ENCODE measurements around the gene BICDL2. TPM values are rescaled to one million over a fixed set of nuclear protein-coding genes. Genes with fewer than 3 reads are reported as not detected.

BICDL2 gene
- polyA plus RNA-seq, 3 donors, result 0.45 to 77.9 (median 2.8) TPM

DNA sequence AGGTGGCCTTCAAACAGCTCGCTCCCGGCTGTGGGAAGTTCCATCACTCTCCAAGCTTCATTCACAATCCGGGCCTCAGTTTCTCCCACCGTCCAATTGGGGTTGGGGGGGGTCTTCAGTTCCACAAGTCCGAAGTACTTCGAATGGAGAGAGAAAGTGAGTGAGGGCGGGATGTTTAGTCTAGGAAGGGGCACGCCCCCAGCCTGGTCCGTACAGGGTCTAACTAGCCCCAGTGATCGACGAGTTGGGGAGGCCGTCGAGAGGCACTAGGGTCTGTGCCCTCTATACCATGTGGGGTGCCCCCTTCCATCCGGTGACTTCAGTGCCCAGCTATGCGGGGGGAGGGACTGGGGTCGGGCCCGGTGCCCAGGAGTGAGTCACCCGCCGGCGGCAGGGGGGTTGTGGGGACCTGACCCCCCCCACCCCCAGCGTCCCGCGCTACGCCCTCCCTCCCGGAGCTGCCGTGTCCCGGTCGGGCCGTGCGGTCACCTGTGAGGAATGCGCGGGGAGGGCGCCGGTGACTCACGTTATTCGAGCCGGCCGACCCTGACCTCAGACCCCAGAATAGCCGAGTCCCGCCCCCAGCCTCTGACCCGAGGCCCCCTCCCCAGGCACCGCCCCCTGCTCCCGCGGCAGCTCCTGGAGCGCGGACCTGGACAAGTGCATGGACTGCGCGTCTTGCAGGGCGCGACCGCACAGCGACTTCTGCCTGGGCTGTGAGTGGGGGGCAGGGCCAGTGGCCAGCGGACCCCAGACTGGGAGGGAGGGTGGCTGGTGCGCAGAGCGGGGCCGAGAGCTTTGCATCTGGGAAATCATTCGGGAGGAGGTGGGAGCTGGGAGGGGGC is 15.9 kb downstream of the BICDL2 start:
- 1% methylated on average over 50 to 57 of the region's 57 CpGs for WGBS, 3 donors

DNA sequence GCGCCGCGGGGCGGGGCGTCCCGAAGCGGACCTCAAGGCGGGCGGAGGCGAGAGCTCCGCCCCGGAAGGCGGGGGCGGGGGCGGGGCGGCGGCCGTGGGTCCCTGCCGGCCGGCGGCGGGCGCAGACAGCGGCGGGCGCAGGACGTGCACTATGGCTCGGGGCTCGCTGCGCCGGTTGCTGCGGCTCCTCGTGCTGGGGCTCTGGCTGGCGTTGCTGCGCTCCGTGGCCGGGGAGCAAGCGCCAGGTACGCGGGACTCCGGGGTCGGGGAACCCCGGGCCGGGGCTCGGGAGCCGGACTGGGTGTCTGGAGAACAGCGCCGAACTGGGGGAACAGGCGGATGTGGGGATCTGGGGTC is 16.5 kb downstream of the BICDL2 start, which contains the start of gene TNFRSF12A:
Gene TNFRSF12A, plus strand, starts transcription at position 122 of the 357 bp plus-strand sequence. Its CDS starts 30 bp downstream, at position 152.
- WGBS, 3 donors, result 0 to 1% (median 1%) methylated on average over 38 to 49 of the region's 49 CpGs
- H3K27ac ChIP-seq (ENCODE audit: low read depth, low read length), result peak within 1 kb of the TSS; percentile 30

More for the DNA sequence above, 15.9 kb downstream of the BICDL2 start:
- H3K27ac ChIP-seq (ENCODE audit: low read depth, low read length), result peak overlapping the region; percentile 30

DNA sequence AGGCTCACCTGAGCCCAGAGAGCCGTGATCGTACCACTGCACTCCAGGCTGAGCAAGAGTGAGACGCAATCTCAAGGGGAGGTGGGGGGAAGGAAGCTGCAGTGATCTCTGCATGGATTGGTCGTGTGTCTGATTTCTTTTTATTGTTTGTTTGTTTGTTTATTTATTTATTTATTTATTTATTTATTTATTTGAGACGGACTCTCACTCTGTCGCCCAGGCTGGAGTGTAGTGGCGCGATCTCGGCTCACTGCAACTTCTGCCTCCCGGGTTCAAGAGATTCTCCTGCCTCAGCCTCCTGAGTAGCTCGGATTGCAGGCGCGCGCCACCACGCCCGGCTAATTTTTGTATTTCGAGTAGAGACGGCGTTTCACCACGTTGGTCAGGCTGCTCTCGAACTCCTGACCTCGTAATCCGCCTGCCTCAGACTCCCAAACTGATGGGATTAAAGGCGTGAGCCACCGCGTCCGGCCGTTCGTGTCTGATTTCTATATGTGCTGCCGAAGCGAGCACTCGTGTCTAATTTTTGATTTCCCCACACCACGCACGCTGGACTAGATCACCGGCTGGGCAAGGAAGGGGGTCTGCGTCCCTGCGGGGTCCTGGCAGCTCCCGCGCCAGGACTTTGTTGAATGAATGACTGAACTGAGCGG is 17.0 kb downstream of the BICDL2 start:
- WGBS, 3 donors, result 24 to 34% (median 30%) methylated on average over 40 of the region's 40 CpGs
- no peak overlapping the region for H3K27ac ChIP-seq (ENCODE audit: low read depth, low read length)

DNA sequence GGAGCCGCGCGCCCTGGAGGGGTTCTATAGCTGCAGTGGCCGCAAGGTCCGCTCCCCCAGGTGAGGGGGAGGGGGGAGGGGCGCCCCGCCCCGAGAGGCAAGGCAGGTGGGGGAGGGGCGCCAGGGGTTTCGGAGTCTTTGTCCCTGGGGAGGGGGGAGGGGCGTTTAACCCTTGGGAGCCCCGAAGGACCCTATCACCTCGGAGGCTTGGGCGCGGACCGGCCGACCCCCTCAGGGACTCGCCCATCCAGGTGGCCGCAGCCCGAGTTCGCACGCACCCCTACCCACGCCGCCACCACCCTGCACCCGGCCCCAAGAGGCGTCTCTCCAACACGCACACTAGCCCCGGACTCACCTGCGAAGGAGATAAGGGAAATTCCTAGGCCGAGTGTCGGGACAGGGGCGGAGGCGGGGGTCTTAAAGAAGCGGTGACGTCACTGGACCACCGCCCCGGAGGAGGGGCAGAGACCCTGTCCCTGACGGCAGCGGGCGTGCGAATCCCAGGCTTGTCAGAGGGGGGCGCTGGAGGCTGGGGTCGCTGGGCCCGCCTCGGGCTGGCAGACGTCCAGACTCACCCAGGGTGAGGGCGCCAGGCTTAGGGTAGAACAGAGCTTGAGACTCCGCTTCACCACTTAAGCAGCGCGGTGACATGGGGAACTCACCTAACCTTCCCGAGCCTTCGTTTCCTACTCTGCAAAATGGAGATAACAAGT is 18.8 kb downstream of the BICDL2 start, which contains the start of gene CLDN6:
Gene CLDN6, minus strand, starts transcription at position 390 of the 713 bp plus-strand sequence. CDS start 2,162 bp downstream, outside the sequence.
- 7 to 12% (median 11%) methylated on average over 37 to 52 of the region's 52 CpGs for WGBS, 3 donors
- H3K27ac ChIP-seq (ENCODE audit: low read depth, low read length), result no peak within 1 kb of the TSS

DNA sequence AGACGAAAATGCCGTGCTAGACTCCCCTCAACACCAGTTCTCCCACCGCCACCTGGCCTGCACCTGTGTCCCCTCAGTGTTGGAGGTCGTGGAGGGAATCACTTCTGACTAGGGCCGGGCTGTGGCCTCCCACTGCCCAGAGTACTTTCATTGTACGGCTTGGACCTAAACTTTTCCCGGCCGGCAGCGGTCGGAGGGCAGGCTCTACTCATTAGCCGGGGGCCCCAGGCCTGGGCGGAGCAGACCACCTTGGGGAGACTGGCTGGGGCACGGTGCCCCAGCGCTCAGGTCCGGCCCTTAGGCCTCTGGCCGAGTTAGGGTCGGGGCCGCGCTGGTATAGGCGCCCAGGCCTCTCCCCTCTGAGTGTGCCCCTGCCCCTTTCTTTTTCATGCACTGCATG is 19.4 kb downstream of the BICDL2 start:
- 55 to 83% (median 72%) methylated on average over 20 of the region's 20 CpGs for WGBS, 3 donors

DNA sequence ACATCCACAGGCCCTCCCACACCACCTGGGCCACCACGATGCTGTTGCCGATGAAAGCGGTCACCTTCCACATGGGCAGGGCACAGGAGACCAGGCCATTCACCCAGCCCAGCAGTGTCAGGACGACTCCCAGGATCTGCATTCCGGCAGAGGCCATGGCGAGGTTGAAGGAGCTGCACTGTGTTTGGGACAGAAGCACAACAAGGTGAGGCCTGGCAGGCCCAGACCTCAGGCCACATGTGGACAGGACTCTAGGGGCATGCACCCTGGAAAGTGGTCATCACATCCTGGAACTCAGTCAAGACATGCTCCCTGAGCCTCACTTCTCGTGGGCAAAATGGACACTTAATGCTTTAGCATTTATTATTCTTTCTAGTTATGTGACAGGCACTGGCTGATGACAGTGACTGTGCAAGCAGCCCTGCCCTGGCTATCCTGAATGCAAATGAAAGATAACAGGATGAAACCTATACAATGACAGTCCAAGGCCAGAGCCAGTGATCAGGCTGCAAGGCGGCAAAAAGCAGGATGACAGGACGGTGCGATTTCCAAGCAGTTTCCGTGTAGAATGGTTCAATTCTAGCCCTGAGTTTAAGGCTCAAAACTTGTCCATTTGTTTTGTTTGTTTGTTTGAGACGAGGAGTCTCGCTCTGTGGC is 20.8 kb downstream of the BICDL2 start:
- H3K27ac ChIP-seq (ENCODE audit: low read depth, low read length), result no peak overlapping the region
- 88 to 89% (median 89%) methylated on average over 13 of the region's 13 CpGs for WGBS, 3 donors

More for the DNA sequence above, 19.4 kb downstream of the BICDL2 start:
- H3K27ac ChIP-seq (ENCODE audit: low read depth, low read length), result no peak overlapping the region

DNA sequence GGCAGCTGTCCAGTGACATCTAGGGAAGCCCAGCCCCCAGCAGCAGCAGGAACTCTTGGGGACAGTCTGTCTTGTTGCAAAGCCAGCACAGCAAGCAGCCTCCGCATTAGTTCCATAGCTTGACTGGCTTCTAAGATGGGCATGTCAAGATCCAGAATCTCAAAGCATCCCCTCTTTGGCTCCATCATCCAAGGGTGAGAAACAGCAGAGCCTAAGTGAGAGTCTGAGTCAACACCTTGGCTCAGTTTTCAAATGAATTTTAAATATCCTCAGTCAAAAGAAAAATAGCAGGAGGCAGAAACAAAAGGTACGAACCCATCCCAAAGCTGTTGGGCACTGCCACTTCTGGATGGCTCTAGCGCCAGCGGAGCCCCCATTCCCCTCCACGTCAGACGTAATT is 21.8 kb downstream of the BICDL2 start:
- 84 to 92% (median 86%) methylated on average over 6 of the region's 6 CpGs for WGBS, 3 donors
- no peak overlapping the region for H3K27ac ChIP-seq (ENCODE audit: low read depth, low read length)

DNA sequence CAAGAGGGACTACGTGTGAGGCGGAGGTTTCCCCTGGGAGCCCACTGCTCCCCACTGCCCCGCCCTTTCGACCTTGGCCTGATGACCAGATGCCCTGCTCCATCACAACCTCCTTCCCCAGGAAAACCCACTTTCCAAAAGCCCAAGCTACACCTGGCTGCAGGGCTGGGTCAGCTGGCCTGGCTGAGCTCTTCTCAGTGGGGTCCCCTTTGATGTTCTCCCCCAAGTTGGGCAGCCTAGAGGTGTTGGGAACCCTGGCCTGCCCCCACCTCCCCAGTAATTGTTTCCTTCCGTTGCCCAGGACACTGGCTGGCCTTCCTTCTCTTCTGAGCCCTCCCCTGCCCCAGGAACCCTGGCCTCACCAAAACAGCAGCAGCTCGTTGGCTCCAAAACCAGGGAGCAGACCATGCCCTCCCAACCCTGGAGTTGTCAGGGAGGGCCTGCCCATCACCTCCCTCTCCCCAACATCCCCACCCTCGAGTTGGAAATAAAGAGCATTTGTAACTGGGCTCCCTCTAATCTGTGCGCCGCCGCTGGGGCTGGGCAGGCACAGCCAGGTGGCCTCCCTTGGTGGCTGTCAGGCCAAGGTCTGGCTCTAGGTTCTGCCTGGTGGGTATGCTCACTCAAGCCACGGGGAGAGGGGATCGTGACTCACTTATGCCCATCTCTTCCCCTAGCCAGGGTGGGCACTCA is 22.6 kb downstream of the BICDL2 start:
- H3K27ac ChIP-seq (ENCODE audit: low read depth, low read length), result no peak overlapping the region
- 62 to 65% (median 63%) methylated on average over 12 of the region's 12 CpGs for WGBS, 3 donors

DNA sequence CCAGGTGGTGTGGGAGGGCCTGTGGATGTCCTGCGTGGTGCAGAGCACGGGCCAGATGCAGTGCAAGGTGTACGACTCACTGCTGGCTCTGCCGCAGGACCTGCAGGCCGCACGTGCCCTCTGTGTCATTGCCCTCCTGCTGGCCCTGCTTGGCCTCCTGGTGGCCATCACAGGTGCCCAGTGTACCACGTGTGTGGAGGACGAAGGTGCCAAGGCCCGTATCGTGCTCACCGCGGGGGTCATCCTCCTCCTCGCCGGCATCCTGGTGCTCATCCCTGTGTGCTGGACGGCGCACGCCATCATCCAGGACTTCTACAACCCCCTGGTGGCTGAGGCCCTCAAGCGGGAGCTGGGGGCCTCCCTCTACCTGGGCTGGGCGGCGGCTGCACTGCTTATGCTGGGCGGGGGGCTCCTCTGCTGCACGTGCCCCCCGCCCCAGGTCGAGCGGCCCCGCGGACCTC is 23.2 kb downstream of the BICDL2 start:
- 50 to 77% (median 64%) methylated on average over 22 to 27 of the region's 27 CpGs for WGBS, 3 donors
- no peak overlapping the region for H3K27ac ChIP-seq (ENCODE audit: low read depth, low read length)

DNA sequence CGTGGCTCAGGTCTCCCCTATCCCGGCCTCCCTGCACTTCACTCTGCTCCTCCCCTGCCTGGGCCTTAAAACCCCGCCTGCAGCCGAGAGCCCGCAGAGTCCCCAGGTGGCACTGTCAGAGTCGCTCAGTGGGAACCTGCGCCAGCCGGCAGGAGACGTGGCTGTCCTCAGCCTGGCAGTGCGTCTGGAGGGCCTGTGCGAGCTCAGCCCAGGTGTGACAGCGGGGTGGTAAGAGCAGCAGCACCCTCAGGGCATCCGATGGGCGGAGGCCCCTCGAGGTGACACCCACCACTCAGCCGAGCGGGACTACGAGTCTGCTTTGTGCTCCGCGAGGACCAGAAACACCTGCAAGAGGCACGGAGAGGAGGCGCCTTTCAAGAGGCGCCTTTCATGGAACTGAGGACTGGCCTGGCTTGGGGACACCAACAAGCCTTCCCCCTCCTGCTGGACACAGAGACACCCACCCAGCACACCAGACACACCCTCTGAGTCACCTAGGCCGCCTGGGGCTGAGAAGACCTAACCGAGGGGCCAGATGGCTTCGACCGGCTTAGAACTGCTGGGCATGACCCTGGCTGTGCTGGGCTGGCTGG is 23.8 kb downstream of the BICDL2 start, which contains the start of gene CLDN9:
Gene CLDN9, plus strand, starts transcription at position 96 of the 593 bp plus-strand sequence. Its CDS starts 440 bp downstream, at position 536.
- WGBS, 3 donors, result 29 to 48% (median 41%) methylated on average over 27 of the region's 27 CpGs

DNA sequence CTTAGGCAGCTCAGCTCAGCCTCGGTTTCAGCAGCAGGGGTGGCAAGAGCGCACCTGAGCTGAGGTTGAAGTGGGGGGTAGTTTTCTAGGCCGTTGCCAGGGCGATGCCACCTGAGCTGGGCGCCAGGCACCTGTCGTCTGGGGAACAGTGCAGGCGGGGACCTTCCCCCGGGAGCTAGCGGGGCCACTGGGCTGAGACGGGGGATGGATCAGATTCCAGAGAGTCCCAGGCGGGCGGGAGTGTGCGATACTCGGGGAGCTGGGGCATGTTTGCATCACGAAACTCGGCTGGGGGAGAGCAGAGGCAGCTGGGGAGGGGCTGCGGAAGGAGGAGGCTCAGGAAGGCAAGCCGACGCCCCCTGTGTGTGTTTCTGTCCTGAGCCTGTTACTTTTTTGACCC is 24.5 kb downstream of the BICDL2 start:
- no peak overlapping the region for H3K27ac ChIP-seq (ENCODE audit: low read depth, low read length)
- WGBS, 3 donors, result 11 to 46% (median 28%) methylated on average over 19 of the region's 19 CpGs

More for the DNA sequence above, 23.8 kb downstream of the BICDL2 start, which contains the start of gene CLDN9:
- no peak within 1 kb of the TSS for H3K27ac ChIP-seq (ENCODE audit: low read depth, low read length)

DNA sequence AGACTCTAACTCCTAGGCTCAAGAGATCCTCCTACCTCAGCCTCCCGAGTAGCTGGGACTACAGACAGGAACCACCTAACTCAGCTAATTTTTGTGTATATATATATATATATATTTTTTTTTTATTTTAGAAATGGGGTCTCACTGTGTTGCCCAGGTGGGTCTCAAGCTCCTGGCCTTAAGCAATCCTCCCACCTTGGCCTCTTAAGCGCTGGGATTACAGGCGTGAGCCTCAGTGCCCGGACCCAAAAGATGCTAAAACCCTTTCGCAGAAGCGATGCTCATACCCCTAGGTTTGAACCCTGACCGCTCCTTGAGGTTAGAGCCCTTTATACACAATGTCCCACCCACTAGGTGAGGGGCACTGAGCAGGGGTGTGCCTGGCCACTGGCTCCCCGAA is 26.2 kb downstream of the BICDL2 start:
- no peak overlapping the region for H3K27ac ChIP-seq (ENCODE audit: low read depth, low read length)
- whole genome bisulfite sequencing, 3 donors, result 87 to 96% (median 93%) methylated on average over 8 of the region's 8 CpGs

DNA sequence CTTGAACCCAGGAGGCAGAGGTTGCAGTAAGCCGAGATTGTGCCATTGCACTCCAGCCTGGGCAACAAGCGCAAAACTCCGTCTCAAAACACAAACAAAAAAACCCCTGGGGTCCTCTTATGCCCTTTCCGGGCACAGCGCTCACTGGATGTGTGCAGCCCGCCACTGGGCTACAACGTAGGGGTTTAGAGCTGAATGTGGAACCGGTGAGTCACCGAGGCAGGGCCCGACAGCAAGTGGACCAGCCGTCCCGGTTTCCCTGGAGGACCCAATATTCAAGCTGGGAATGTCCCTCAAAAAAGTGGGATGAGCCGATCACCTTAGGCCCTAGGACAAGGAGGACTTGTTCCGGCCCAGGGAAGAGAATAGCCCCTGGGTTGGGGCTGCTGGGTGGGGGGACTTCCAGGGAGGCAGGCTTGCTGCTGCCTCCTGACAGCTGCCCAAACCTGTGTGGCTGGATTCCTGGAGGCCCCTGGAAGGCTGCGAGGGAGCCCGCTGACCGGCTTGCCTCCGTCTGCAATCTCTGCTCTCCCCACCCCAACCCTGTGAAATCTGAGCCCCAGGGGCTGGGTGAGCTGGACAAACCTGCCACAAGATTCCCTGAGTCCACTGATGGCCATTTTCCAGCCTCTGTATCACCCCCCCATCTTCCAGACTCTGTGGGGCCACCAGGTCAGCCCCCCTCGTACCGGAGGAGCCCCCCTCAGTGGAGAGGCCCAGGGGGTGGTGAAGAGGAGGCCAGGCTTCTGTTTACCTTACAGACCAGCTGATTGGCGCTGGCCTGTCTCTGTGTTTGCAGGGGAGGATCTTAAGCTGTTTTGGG is 27.0 kb downstream of the BICDL2 start:
- 38 to 64% (median 57%) methylated on average over 21 of the region's 21 CpGs for WGBS, 3 donors
- no peak overlapping the region for H3K27ac ChIP-seq (ENCODE audit: low read depth, low read length)

DNA sequence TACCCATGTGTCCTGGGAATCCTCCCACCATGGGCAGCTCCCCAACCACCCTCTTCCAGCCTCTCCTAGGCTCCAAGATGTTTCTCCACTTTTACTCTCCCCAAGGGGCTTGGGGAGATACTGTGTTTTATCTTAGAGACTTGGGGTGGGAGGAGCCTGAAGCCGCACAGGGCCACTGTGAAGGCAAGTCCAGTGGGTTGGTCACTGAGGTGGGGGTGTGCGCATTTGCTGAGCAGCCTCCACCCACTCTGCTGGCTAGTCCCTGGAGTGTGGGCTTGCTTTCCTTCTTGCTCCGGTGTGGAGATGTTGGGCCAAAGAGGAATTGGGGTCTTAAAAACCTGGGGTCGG is 28.1 kb downstream of the BICDL2 start:
- 58 to 71% (median 63%) methylated on average over 4 of the region's 4 CpGs for WGBS, 3 donors
- no peak overlapping the region for H3K27ac ChIP-seq (ENCODE audit: low read depth, low read length)

DNA sequence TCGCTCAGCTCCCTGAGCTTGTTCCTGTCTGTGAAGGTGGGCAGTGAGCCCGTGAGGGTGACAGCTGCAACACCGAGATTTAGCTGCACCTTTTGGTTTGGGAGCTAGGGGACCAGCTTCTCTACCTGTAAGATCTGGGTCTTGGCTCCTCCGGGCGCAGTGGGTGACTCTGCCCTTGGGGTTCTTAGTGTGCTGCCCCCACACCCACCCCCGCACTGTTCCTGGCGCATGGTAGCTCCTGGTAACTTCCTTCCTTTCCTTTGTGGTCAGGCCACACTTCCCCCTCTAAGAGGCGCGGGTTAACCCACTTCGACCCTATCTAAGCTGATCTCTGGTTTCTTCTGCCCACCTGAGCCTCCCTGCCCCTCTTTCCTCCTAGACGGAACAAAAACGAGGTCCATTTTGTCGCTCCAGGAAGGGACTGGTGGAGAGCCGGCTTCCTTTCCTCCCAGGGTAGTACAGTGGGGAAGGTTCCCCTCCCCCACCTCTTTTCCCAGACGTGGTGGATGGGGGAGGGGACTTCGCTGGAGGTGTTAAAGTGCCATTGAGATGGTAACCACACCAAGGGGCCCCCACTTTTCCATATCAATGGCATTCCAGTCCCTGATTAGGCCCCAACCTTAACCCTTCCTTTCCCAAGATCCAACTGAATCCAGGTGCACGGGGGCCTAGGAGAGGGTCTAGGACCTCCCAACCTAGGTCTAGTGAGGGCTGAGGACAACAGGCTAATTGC is 28.6 kb downstream of the BICDL2 start:
- WGBS, 3 donors, result 14 to 24% (median 17%) methylated on average over 17 of the region's 17 CpGs
- H3K27ac ChIP-seq (ENCODE audit: low read depth, low read length), result no peak overlapping the region
